HG02623 (cell line): ENCODE measurements around the gene THSD7A.
"Not testable (repeated sequence)": the region's sequence is repeated elsewhere in the genome, so short reads cannot be mapped to it uniquely, and the experiment has no call there.

ENCODE experiments used
- ATAC-seq: cut with Tn5 transposase; IDR thresholded peaks from one replicate; pipeline ENCODE4 v1.9.1; 2021; ENCODE audit warnings: moderate library complexity; ENCODE audit not compliant: unreplicated experiment

The THSD7A gene

DNA sequence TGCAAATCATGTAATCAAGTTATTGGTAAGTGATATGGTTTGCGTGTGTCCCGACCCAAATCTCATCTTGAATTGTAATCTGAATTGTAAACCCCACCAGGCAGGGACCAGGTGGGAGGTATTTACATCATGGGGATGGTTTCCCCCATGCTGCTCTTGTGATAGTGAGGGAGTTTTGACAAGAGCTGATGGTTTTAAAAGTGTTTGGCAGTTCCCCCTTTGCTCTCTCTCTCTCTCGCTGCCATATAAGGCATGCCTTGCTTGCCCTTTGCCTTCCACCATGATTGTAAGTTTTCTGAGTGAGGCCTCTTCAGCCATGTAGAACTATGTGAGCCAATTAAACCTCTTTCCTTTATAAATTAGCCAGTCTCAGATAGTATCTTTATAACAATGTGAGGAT, 302.6 kb downstream of the THSD7A start:
- no peak for ATAC-seq

DNA sequence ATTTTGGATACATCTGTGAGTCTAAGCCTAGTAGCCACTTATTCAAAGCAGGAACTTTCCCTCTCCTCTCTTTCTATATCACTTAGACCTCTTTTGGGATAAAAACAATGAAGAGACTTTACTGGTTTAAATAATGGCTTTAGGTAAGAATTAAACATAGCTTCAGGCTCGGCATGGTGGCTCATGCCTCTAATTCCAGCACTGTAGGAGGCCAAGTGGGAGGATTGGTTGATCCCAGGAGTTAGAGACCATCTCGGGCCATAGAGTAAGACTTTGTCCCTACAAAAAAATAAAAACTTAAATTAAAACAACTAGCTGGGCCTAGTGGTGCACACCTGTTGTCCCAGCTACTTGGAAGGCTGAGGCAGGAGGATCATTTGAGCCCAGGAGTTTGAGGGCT, 304.3 kb downstream of the THSD7A start:
- no peak for ATAC-seq

DNA sequence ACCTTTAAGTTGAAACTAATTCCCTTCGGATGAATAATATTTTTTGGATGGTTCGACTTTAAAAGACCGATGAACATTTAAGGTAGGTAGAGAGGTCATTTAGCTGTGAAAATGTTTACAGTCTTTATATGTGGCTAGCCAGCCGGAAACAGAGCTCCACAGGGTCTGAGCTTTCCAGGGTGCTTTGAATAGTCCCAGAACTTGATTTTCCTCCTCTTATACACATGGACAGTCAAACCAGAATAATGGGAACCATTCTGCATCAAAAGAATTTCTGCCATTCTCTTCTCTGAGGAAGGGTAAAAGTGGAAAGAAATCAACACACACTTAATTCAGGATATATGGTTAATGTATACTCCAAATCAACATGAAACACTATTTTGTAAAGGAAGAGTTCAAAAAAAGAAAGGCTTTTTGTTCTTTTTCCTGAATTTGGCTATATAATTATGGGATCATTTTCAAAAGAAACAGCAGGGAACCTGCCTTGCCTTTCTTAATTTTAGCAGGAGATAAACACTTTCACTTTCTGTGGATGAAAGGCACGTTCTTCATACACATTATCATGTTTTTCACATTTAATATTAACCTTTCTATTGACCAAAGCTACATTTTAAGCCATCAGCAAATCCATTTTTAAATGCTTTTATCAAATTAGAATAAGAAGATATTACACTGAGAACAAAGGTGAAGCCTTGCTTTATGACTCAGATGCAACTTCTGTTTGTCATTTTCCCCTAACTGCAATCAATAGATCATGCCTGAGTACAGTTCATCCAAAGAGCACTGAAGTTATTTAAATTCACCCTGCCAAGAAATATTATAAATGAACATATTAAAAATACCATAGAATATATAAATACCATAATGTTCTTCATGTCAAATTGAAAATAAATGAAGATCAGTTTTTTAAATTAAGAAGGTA, 307.3 kb downstream of the THSD7A start:
- no peak for ATAC-seq

DNA sequence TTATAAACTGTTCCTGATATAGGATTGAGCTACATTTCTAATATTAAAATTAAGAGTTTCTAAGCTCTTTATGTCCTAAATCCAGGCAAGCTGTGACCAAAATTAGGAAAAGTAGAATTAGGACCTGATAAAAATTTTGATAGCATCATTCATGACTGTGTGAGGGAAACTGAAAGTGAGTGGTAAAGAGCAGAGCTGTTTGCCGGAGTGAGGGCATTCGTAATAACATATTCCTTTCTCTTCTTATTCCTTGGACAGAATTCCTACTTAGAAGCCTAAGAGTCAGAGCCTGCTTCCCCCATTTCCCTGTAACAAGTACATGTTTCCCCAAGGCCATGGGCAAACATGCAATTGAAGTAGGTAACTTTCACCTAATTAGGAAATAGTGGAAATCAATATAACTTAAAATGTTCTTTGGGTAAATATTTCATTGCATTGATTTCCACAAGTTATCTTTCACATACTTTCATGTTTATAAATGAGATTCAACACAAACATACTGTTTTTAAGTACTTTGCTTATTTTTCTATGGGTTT, 310.0 kb downstream of the THSD7A start:
- not testable (repeated sequence) for ATAC-seq

DNA sequence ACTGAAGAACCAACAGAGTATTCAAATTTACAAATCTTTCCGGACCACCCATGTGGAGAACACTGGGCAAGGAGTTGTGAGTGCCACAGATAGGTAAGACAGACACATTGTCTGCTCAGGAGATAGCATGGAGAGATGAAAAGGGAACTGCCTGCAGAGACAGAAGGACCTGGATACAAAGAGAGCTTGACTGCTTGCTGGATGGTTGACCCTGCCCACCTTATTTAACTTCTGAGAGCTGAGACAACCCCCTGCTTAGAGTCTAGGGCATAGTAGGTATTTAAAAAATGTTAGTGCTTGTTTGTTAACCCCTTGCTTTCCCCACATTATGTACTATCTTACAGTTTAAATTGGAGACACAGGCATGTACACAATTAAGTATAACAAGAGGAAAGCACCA, 314.1 kb downstream of the THSD7A start:
- no peak for ATAC-seq

DNA sequence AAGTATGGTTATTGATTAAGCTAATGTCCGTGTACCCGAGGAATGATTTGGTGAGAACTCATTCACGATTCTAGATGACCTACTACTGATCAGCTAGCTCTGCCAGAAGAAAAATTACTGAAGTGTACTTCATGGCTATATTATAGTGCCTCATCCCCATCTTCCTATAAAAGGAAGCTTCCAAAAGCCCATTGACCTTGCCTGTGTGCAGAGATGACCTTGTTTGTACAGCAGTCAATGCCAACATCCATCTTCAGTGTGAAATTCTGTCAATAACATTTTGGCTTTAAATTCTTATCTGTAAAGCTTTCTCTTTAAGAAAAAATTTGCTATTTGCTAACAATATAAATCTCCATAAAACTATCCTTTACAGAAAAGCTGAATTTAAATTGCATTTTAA, 315.7 kb downstream of the THSD7A start:
- ATAC-seq: no peak

DNA sequence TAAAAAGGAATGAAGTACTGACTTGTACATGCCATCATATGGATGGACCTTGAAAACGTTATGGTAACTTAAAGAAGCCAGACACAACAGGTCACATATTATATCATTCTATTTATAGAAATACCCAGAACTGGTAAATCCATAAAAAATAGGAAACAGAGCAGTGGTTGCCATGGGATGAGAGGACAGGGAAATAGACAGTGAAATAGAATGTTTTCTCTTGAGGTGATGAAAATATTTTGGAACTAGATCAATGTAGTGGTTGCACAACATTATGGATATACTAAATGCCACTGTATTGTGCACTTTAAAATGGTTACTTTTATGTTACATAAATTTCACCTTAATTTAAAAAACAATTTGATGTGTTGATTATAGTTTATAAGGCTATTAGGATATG, 318.5 kb downstream of the THSD7A start:
- no peak for ATAC-seq

DNA sequence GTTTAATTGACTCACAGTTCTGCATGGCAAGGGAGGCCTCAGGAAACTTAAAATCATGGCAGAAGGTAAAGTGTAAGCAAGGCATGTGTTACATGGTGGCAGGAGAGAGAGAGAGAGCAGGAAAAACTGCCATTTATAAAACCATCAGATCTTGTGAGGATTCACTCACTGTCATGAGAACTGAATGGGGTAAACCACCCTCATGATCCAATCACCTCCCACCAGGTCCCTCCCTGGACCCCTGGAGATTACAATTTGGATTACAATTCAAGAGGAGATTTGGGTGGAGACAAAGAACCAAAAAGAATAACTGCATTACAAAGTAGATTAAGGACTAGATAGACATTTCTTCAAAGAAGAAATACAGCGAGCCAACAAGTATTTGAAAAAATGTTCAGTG, 324.1 kb downstream of the THSD7A start:
- ATAC-seq: no peak

DNA sequence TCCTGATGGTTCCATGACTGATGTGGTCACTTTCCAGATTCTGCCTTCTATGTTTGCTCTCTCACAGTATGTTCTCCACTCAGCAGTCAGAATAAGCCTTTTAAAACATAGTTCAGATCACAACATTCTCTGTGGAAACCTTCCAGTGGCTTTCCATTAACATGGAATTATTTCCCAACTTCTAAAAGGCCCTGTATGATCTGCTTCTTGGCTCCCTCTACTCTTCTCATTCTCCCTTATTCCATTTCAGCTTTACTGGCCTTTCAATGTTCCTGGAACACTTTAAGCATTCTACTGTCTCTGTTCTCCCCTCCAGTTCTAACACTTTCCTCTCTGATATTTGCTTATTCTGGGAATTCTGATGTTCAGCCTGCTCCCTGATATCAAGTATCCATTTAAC, 325.6 kb downstream of the THSD7A start:
- no peak for ATAC-seq

DNA sequence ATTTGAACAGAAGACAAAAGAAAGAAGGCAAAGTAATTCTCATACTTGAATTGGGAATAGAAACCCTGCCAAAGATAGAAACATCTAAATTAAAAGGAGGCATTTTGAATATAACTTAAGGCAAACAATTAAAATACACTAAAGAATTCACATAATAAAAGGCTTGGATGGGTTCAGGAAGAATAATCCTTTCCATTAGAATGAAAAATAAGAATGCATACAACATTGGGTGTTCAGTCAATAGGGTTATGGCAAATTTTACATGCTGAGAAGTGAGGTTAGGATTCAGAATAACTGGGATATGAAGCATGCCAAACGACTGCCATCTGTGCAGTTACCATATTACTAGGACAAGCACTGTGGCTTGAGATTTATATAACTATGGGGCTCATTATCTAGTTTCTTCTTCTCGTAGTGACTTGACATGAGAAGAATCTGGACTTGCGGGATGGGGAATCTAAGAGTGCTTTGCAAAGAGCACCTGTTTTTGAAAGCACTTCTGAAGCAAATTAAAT, 326.5 kb downstream of the THSD7A start:
- ATAC-seq: no peak

DNA sequence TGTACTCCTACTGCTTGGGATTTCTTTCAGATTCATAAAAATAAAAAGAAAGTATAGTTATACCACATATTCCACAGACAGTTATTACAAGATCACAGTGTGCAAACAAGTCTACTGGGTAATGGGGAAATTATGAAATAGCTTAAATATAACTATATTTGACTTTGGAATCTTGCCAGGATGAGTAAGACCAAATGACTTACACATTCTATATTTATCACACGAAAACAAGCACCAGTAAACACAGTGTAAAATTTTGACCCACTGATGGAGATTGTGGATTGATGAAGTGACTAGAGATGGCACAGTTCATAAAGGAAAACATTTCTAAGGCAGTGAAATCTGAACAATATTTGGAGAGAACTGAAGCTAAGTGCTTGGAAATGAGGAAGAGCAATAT, 339.7 kb downstream of the THSD7A start:
- no peak for ATAC-seq

DNA sequence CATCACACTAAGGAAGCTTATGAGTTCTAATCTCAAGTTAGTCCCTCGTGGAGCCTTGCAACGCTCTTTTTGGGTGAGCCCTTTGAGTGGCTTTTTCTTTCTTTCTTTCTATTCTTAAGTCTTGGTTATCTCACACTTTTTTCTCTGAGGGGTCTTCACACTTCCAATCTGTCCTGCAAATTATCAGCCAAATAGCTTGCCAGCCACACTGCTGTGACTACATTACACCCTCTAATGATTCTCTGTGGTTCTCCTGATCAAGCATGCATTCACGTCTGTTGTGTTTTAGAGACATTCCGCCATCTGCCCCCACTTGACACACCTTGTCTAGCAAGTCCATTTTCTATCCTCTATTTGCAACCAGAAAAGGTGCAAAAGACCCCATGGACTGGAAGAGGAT, 340.2 kb downstream of the THSD7A start:
- ATAC-seq: no peak

DNA sequence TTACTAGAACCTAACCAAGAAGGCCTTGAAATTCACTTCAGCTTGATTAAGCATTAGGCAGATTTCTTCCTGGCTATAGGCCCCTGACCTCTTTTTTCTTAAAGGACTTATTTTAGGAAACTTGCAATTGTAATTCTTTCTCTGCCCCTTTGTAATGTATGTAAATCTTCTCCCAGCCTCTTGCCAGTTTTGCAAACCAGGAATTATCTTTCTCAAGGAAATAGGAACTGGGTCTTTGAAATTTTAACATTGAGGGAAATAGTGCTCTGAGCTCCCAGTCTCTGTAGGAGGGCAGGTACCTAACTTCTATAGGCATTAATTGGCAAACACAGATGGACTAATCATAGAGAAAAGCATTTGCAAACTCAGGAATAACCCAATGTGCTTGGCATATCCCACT, 342.7 kb downstream of the THSD7A start:
- no peak for ATAC-seq

DNA sequence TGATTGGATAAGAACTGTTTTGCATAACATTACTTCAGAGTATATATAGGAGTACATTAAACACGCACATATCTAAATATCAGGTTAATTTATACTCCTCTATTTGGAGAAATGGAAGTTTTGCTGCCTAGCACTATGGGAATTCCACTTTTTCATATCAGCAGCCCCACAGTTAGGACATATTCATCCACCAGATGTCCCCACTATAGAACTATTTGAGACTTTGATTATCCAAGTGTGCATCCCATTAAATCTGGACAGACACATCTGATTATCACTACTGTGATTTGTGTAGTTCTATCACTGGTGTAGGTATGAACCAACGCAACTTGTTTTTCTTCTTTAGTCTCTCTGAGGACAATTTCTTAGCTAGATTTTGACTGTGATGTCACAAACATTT, 345.7 kb downstream of the THSD7A start:
- no peak for ATAC-seq

DNA sequence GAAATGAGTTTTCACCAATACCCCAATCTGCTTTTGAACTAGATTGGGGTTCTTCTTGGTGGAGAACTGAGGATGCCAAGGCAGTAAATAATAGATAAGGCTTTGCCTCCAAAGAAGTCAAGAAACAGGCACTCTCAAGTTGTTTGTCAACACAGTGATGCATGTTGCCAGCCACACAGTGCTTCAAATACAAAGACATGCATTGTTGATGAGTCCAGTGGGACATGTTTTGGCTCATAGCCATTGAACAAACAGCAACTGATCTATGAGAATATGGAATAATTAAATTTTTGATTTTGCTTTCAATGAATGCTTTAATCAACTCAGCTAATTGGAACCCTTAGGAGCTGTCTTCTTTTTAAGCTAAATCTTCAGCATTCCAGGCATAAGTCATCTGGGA, 346.4 kb downstream of the THSD7A start:
- no peak for ATAC-seq

DNA sequence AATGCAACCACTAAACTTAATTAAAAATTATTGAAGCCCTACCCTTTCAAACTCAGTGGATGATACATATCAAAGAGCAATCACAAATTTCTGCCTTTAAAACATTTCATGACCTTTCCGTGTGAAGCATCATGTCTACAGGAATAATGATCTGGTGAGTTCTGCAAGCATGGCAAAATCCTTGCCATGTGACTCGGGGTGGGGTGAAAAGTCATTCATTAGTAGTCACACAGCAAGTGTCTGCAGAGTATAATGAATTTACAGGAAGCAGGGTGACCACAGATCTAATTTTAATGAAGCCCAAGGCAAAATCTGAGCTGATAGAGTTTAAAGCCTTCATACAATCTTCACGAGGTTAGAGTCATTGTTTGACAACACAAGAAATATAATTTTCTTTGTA, 351.9 kb downstream of the THSD7A start:
- no peak for ATAC-seq

DNA sequence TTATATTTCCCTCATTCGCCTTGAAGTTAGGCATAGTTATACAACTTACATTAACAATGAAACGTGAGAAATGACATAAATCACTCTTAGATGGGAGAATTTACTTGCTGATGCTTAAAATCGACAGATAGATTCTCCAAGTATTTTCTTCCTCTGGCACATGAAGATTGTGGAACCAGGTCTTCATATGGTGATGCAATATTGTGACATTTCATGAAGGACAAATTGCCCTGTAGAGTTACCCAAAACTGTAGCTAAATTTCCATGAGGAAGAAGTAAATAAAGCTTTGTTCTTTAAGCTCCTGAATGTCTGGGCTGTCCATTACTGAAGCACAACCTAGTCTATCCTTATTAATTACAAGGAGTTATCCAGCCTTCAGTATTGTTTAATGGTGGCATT, 353.1 kb downstream of the THSD7A start:
- ATAC-seq: no peak

DNA sequence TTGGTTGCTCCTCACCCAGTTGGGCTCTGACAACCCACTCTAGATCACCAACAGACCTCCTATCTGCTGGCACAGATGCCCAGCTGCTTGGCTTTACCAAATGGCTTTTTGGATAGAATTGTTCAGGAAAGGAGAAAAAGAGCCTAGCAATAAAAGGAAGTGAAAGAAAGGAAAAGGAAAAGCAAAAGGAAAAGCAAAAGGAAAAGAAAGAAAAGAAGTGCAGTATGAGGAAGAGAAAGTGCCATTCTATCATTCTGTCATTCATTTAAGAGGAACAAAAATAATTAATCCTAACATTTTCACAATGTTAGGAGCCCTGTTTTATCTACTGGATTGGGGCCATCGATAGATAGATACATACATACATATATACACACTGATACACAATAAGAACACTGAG, 353.6 kb downstream of the THSD7A start:
- ATAC-seq: no peak

DNA sequence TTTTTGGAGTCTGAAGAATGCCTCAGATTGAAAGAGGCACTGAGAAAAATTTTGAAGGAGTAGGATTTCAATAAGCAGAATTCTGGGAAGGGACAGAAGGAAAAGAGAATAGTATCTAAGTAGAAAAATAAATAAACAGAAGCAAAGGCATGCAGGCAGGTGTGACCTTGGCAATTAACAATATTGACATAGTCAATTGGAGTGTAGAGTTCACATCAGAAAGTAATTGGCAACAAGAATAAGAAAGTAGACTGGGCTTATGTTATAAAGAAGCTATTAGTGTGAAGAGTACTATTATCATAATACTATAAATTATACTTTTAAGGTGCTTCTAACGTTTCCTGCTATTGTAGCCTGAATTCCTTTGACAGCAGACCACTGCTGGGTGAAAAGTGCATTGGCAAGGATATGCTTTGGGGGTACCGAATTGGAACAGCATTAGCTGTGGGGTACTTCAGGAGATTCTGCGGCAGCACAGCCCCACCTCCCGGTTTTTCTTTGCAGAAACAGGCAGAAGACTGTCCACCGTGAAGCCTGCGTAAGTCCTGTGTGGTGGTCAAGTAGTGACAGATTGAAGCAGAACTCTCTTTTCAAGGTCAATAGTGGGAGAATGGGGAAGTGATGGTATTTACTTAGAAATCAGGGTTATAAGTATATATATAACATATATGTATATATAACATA, 357.0 kb downstream of the THSD7A start:
- ATAC-seq: no peak

DNA sequence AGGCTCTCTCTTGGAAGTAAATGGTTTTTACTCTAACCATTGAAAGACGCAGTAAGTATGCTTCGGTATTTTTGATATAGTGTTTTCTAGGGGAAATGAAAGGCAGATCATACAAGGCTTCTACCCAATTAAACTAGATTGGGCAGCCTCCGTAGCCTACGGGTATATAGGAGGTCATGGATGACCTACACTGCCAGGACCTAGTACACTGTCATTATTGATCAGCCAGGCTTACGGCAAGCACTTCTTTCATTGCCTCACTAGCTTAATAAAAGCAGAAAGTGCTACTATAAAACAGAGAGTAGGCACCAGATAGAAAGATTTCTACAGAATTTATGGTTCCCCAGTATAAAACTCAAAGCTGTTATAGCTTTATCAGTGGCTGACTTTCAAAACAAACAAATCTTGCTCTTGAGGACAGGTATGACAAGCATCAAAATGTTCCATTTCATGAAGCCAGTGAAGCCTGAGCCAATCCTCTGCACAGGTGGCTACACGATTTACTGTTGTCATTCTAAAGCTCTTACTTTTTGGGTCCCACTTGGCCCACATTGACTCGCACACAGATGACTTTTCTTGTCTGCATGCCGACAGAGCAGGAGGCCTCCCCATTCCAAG, 358.1 kb downstream of the THSD7A start:
- ATAC-seq: no peak

DNA sequence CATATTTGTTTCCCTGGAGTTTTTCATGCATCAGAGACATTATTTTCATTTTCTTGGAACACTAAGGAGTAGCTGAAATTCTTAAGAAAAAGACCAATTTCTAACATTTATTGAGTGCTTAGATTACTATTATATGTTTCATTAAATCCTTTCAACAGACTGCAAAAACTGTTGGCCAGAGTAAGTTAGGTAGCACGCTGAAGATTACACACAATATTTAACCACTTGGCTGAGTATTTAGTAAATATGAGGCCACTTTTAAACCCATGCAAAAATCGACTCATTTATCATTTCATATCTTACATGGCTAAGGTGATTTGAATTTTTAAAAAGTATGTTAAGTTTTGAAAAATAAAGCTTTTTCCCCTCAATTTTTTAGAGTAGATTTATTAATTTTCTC, 358.8 kb downstream of the THSD7A start:
- ATAC-seq: no peak

DNA sequence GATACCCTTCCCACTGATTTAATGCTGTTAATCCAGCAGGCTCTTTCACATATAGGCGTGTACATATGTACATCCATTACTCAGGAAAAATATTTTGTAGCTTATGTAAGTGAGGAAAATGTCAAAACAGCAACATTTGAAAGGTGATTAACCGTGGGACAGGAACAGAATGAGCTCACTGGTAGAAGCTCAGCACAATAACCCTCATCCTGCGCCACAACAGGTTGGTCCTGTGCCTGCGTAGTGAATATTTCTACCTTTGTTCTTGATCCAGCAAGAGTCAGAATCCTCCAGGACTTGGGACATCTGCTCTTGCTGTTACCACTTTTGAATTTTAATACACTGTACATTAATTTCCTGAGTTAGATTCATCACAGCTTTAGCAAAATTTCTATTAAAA, 359.4 kb downstream of the THSD7A start:
- ATAC-seq: no peak
